H9 (cell line): Measurements from ENCODE around the gene JUP. TPM values are rescaled to one million over a fixed set of nuclear protein-coding genes. Genes with fewer than 3 reads are reported as not detected.

Experiments
- DNase-seq: peaks from one replicate; pipeline ENCODE4 v3.0.0-alpha.2; 2017
- H2AFZ ChIP-seq: one replicate; pipeline ENCODE4 v1.6.1; 2013; ENCODE audit warnings: mild to moderate bottlenecking, low read length, control low read depth, moderate library complexity
- H2AK5ac ChIP-seq: 2 replicates; pipeline ENCODE4 v1.6.1; 2013; ENCODE audit warnings: low read length, control low read depth, mixed read lengths; ENCODE audit not compliant: insufficient read length
- H2BK120ac ChIP-seq: one replicate; pipeline ENCODE4 v1.6.1; 2013; ENCODE audit warnings: low read depth, mild to moderate bottlenecking, low read length, control low read depth, inconsistent platforms; ENCODE audit not compliant: poor library complexity, severe bottlenecking
- H2BK12ac ChIP-seq: 2 replicates; pipeline ENCODE4 v1.6.1; 2013; ENCODE audit warnings: low read length, control low read depth, mixed read lengths, low read depth; ENCODE audit not compliant: insufficient read length
- H2BK15ac ChIP-seq: 2 replicates; pipeline ENCODE4 v1.6.1; 2013; ENCODE audit warnings: low read depth, low read length, control low read depth
- H2BK20ac ChIP-seq: one replicate; pipeline ENCODE4 v1.6.1; 2013; ENCODE audit warnings: low read depth, mild to moderate bottlenecking, low read length, control low read depth, inconsistent platforms; ENCODE audit not compliant: poor library complexity, severe bottlenecking
- H2BK5ac ChIP-seq: 2 replicates; pipeline ENCODE4 v1.6.1; 2013; ENCODE audit warnings: low read length, control low read depth, mixed read lengths; ENCODE audit not compliant: insufficient read length
- H3K14ac ChIP-seq: 2 replicates; pipeline ENCODE4 v1.6.1; 2013; ENCODE audit warnings: low read length, control low read depth; ENCODE audit not compliant: insufficient read depth
- H3K18ac ChIP-seq: 2 replicates; pipeline ENCODE4 v1.6.1; 2013; ENCODE audit warnings: low read depth, mild to moderate bottlenecking, mixed read lengths, low read length, control low read depth; ENCODE audit not compliant: insufficient read length
- H3K23ac ChIP-seq: 2 replicates; pipeline ENCODE4 v1.6.1; 2013; ENCODE audit warnings: low read length, control low read depth, mixed read lengths, low read depth; ENCODE audit not compliant: insufficient read length
- H3K23me2 ChIP-seq: 2 replicates; pipeline ENCODE4 v1.6.1; 2013; ENCODE audit warnings: low read depth, mild to moderate bottlenecking, mixed read lengths, low read length, control low read depth; ENCODE audit not compliant: insufficient read length, poor library complexity, severe bottlenecking
- H3K27ac ChIP-seq: 2 replicates; pipeline ENCODE4 v1.5.1; 2013; ENCODE audit warnings: low read length, control low read depth, mixed read lengths, low read depth; ENCODE audit not compliant: insufficient read length
- H3K27me3 ChIP-seq: 2 replicates; pipeline ENCODE4 v1.6.1; 2013; ENCODE audit warnings: low read length, control low read depth, inconsistent platforms; ENCODE audit not compliant: insufficient read depth
- H3K4ac ChIP-seq: 2 replicates; pipeline ENCODE4 v1.6.1; 2013; ENCODE audit warnings: low read depth, mild to moderate bottlenecking, control low read depth, inconsistent platforms, low read length, moderate library complexity
- H3K4me1 ChIP-seq: 2 replicates; pipeline ENCODE4 v1.6.1; 2013; ENCODE audit warnings: low read length, control low read depth, inconsistent platforms; ENCODE audit not compliant: insufficient read depth
- H3K4me2 ChIP-seq: 2 replicates; pipeline ENCODE4 v1.6.1; 2013; ENCODE audit warnings: low read length, control low read depth, mixed read lengths; ENCODE audit not compliant: insufficient read length, insufficient read depth
- H3K56ac ChIP-seq: 2 replicates; pipeline ENCODE4 v1.6.1; 2013; ENCODE audit warnings: low read depth, mild to moderate bottlenecking, mixed read lengths, low read length, control low read depth; ENCODE audit not compliant: insufficient read length
- H3K79me1 ChIP-seq: 2 replicates; pipeline ENCODE4 v1.6.1; 2013; ENCODE audit warnings: low read depth, mild to moderate bottlenecking, moderate library complexity, low read length, control low read depth, inconsistent platforms; ENCODE audit not compliant: insufficient read depth, poor library complexity, severe bottlenecking
- H3K79me2 ChIP-seq: 2 replicates; pipeline ENCODE4 v1.6.1; 2013; ENCODE audit warnings: low read length, control low read depth, inconsistent platforms; ENCODE audit not compliant: insufficient read depth
- H3K9ac ChIP-seq: 2 replicates; pipeline ENCODE4 v1.6.1; 2013; ENCODE audit warnings: low read length, control low read depth, mixed read lengths; ENCODE audit not compliant: insufficient read length; ENCODE audit errors: extremely low read depth
- H3K9me3 ChIP-seq: one replicate; pipeline ENCODE4 v1.6.1; 2013; ENCODE audit warnings: low read depth, low read length, inconsistent platforms; ENCODE audit not compliant: control insufficient read depth
- H3T11ph ChIP-seq: one replicate; pipeline ENCODE4 v1.6.1; 2013; ENCODE audit warnings: mild to moderate bottlenecking, low read length, control low read depth, inconsistent platforms
- H4K20me1 ChIP-seq: one replicate; pipeline ENCODE4 v1.6.1; 2013; ENCODE audit not compliant: control insufficient read depth, insufficient read length, insufficient read depth
- H4K5ac ChIP-seq: 2 replicates; pipeline ENCODE4 v1.6.1; 2013; ENCODE audit warnings: low read depth, mild to moderate bottlenecking, mixed read lengths, low read length, control low read depth; ENCODE audit not compliant: insufficient read length
- H4K8ac ChIP-seq: replicated peaks from 2 replicates; pipeline ENCODE4 v1.6.1; 2013; ENCODE audit warnings: low read length, control low read depth, mixed read lengths, low read depth; ENCODE audit not compliant: insufficient read length
- H4K91ac ChIP-seq: 2 replicates; pipeline ENCODE4 v1.6.1; 2013; ENCODE audit warnings: low read depth, mild to moderate bottlenecking, moderate library complexity, mixed read lengths, low read length, control low read depth; ENCODE audit not compliant: insufficient read length
- H3K27ac Mint-ChIP-seq, 3 experiments: 2 replicates in 2 of 3; 3 replicates in 1 of 3; pipeline ENCODE4 v1.8.0; 2020 to 2021; ENCODE audit warnings: mixed read lengths in 3 of 3, mild to moderate bottlenecking in 1 of 3, moderate library complexity in 1 of 3
- H3K27me3 Mint-ChIP-seq: 2 replicates; pipeline ENCODE4 v1.8.0; 2021; ENCODE audit warnings: low read depth, mild to moderate bottlenecking, moderate library complexity, mixed read lengths
- H3K36me3 Mint-ChIP-seq, 3 experiments: 2 replicates in 2 of 3; 3 replicates in 1 of 3; pipeline ENCODE4 v1.8.0; 2020 to 2021; ENCODE audit warnings: low read depth in 3 of 3, mixed read lengths in 3 of 3; ENCODE audit not compliant: insufficient read depth in 1 of 3
- H3K4me1 Mint-ChIP-seq, 2 experiments: 2 replicates each; pipeline ENCODE4 v1.8.0; 2020; ENCODE audit warnings: mixed read lengths in 2 of 2
- H3K4me3 Mint-ChIP-seq, 2 experiments: 2 replicates in 1 of 2; 3 replicates in 1 of 2; pipeline ENCODE4 v1.8.0; 2020 to 2021; ENCODE audit warnings: mild to moderate bottlenecking in 2 of 2, mixed read lengths in 2 of 2, moderate library complexity in 1 of 2
- H3K9me3 Mint-ChIP-seq, 2 experiments: 2 replicates in 1 of 2; 3 replicates in 1 of 2; pipeline ENCODE4 v1.8.0; 2020; ENCODE audit warnings: mild to moderate bottlenecking in 2 of 2, mixed read lengths in 2 of 2, moderate library complexity in 1 of 2
- WGBS: extraction: QIAGEN DNeasy Blood & Tissue Kit; methylation state at CpG from one replicate; pipeline ENCODE4 v1.1.7; 2013; ENCODE audit warnings: missing lambda C conversion rate, low lambda C conversion rate, mixed read lengths; ENCODE audit not compliant: insufficient read length; ENCODE audit errors: extremely low coverage; 5-methylcytosine and 5-hydroxymethylcytosine counted together
- total RNA-seq: library from RNA; stranded (reverse); gene quantifications from 2 replicates; pipeline ENCODE4 v1.2.1, GENCODE V29; 2021
- TF ChIP-seq, protein P1 (sequence below): fragments of 200-600 bp; sonication (generic); conservative IDR thresholded peaks from 3 replicates; pipeline ENCODE4 v1.8.0; 2021; ENCODE audit warnings: antibody characterized with exemption, mild to moderate bottlenecking

JUP gene
- total RNA-seq, 1 experiment from 2014 or later, result 90.1 TPM

DNA sequence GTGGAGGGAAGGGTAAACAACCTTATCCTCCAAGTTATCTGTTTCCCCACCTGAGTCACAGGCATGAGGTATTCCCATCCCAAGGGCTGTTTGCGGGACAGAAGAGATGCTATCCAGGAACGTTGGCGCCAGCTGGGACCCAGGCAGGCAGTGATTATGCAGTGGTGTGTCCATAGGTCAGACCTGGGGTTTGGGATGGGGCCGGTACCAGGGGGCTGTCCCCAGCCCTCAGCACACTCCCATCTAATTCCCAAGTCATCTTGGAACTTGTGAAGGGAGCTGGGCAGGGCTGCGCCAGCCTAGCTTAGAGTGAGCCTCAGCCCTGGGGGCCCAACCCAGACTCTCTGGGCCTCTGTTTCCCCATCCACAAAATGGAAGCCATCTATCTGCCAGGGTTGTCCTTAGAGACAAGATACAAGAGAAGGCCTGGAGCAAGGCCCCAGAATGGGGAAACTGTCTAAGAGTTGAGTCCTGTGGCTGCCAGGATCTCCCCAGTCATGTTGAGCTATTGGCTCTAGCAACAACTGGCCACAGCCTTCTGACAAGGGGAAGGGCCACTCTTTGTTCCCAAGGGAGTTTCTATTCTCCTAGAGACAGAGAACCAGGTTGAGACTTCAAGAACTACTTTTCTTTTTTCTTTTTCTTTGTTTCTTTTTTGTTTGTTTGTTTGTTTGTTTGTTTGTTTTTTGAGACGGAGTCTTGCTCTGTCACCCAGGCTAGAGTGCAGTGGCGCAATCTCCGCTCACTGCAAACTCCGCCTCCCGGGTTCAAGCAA, 9.8 kb upstream of the JUP start:
- H2AFZ ChIP-seq, result no peak overlapping the region
- H3K9me3 ChIP-seq, result no peaks in the 10 kb centered on the region
- peaks cover 4% of the 10 kb centered on the region; the same call in 1 of the 2 replicates for H3K27me3 ChIP-seq
- Mint-ChIP-seq H3K4me1 (peaks cover 34 to 51% of the 10 kb centered on the region in 2 experiments), H3K27me3 (peaks cover 26% of the 10 kb centered on the region), H3K9me3 (no peaks in the 10 kb centered on the region; a peak in 1 of 5 replicates), H3K36me3 (no peaks in the 10 kb centered on the region; a peak in 1 of 7 replicates), H3K27ac (no peak overlapping the region), H3K4me3 (no peak overlapping the region)
- H2BK20ac ChIP-seq, result no peak overlapping the region
- no peak overlapping the region for H2BK120ac ChIP-seq
- no CpG with 5 or more reads among the region's 10 CpGs for WGBS
- no peak overlapping the region for H3K14ac ChIP-seq
- H4K20me1 ChIP-seq, result no peaks in the 10 kb centered on the region
- no peak overlapping the region for H4K91ac ChIP-seq
- TF ChIP-seq, protein P1, sequence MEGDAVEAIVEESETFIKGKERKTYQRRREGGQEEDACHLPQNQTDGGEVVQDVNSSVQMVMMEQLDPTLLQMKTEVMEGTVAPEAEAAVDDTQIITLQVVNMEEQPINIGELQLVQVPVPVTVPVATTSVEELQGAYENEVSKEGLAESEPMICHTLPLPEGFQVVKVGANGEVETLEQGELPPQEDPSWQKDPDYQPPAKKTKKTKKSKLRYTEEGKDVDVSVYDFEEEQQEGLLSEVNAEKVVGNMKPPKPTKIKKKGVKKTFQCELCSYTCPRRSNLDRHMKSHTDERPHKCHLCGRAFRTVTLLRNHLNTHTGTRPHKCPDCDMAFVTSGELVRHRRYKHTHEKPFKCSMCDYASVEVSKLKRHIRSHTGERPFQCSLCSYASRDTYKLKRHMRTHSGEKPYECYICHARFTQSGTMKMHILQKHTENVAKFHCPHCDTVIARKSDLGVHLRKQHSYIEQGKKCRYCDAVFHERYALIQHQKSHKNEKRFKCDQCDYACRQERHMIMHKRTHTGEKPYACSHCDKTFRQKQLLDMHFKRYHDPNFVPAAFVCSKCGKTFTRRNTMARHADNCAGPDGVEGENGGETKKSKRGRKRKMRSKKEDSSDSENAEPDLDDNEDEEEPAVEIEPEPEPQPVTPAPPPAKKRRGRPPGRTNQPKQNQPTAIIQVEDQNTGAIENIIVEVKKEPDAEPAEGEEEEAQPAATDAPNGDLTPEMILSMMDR, result no peak
- peaks cover 6% of the 10 kb centered on the region for H3K23me2 ChIP-seq
- H3K4me2 ChIP-seq, result no peak overlapping the region
- peaks cover 8% of the 10 kb centered on the region; the same call in 1 of the 2 replicates for H3K4me1 ChIP-seq
- H3K27ac ChIP-seq, result no peak overlapping the region
- no peak overlapping the region for H3K4ac ChIP-seq
- no peak overlapping the region for H2BK12ac ChIP-seq
- no peak overlapping the region for H3K56ac ChIP-seq
- no peaks in the 10 kb centered on the region for H3K79me2 ChIP-seq
- H3K79me1 ChIP-seq, result no peaks in the 10 kb centered on the region
- H4K5ac ChIP-seq, result no peak overlapping the region
- no peak overlapping the region for H2BK5ac ChIP-seq
- DNase-seq, result no peak
- H2AK5ac ChIP-seq, result no peak overlapping the region
- no peak overlapping the region for H3T11ph ChIP-seq
- no peak overlapping the region for H3K18ac ChIP-seq
- no peak overlapping the region for H2BK15ac ChIP-seq
- no peak overlapping the region for H3K9ac ChIP-seq
- no peak overlapping the region for H4K8ac ChIP-seq
- no peak overlapping the region for H3K23ac ChIP-seq
